ENCODE results near the gene LPP.
"Not testable (repeated sequence)": the region's sequence is repeated elsewhere in the genome, so short reads cannot be mapped to it uniquely, and the experiment has no call there.

The LPP gene

DNA sequence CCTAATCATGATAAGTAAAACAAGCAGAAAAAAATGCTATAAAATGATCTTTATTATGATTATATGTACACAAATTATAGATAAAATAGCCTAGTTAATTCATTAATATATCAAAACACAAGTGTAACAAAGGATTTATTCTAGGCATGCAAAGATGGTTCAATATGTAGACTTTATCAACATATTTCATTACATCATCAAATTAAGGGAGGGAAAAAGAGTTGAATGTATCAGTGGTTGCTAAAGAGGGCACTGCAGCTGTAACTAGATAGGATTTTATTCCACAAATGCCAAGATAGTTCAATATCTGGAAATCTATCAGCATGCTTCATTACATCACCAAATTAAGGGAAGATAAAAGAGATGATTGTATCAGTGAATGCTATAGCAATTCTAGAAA lies 248.3 kb downstream of the LPP start:
- no peak for DNase-seq (ENCODE audit: low spot score)

DNA sequence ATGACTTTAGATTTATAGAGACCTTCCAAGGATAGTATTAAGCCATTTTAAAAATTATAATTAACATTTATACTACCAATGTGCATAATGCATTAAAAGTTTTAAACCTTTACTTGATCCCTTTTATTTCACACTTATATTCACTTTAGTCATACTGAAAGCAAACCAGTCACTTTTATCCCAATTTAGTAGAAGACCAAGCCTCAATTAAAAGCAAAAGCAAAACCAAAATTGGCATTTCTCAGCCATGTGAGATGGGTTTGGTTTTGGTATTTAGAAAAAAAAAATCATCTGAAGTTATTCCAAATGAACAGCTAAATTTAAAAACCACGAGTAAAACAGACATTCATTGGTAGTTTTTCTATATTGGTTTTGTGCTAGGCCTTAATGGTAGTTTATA lies 249.4 kb downstream of the LPP start:
- no peak for DNase-seq (ENCODE audit: low spot score)

DNA sequence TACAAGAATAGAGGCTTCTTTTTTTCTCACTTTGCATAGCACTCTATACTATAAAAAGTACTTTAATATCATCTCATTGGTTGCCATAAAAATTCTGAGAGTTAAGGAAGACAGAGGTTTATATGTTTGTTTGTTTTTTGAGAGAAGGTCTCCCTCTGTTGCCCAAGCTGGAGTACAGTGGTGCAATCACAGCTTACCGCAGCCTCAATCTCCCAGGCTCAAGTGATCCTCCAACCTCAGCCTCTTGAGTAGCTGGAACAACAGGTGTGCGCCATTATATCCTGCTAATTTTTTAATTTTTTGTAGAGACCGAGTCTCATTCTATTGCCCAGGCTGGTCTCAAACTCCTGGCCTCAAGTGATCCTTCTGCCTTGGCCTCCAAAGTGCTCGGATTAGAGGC lies 250.2 kb downstream of the LPP start:
- DNase-seq (ENCODE audit: low spot score): no peak

DNA sequence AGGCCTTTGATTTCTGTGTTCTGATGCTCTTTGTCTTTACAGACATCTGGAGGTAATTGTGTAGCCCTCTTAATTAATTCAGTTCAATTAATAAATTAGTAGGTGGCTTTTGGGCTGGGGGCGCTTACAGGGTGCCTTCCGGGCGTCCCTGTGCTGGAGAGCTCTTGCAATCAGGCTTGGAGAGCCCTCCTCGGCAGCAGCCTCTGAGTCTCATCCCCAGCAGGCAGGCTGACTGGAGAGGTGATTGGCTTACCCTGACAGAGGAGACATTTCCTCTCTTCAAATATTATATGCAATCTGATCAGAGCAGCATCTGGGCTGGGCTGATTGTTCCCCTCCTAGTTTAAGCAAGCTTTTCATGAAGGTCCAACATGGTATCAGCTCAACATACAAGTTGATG lies 250.7 kb downstream of the LPP start:
- DNase-seq (ENCODE audit: low spot score): no peak

DNA sequence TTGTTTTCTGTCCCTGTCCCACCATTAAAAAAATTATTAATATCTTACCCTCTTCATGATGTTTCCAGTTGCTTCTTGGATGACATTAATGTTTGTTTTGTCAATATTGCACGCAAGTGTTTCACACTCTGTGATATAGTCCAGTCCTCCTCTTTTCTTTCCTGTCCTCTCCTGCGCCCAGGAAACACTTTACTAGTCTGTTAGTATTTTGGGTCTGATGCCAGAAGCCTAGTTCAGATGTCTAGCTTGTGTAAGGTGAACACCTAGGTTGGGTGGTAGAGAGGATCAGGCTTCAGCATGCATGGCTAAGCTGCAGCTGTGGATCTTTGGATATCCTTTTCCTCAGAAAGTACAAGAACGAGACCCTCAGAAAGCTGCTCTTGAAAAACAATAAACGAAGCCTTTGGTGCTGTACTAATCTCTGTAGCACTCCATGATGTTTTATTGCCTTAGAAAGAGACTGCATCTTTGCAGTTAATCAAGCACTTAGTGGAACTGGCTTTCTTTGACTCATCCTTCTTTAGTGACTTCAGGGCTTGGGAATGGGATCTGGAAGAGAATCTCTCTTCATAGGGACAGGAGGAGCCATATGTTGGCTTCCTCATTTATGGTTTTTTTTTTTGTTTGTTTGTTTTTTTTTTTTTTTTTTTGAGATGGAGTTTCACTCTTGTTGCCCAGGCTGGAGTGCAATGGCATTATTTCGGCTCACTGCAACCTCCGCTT lies 253.4 kb downstream of the LPP start:
- no peak for DNase-seq (ENCODE audit: low spot score)

DNA sequence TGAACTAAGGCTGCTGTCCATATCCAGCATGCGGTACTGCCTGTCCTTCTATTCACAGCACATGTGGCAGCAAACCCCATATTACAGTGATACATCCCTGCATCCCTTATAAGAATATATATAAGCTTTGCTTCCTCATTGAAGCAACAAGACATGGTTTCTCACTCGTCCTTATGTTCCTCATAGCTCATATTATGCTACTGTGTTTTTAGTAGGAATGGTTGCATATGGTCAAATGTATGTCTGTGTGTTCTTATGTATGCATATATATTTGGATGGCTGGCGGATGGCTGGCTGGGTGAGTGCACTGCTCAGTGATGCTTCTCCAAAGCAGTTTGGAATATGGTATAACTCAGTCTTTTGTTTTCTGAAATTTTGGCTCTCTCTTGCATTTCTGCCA lies 254.9 kb downstream of the LPP start:
- DNase-seq (ENCODE audit: low spot score): no peak

DNA sequence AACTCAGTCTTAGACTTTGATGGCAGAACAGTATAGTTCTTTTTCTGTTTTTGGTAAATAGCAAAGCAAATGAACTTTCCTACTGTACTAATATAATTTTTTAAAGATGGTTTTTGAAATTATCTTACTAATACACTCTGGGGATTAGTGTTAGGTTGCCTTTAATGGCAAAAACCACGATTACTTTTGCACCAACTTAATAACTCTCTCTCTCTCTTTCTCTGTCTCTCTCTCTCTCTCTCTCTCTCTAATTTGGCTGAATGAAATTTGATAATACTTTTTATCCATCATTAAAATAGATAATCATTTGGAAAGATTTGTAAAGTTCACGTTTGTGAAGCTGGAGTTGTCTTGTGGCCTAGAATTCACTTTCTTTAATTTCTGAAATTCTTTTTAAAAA lies 257.8 kb downstream of the LPP start:
- no peak for DNase-seq (ENCODE audit: low spot score)

DNA sequence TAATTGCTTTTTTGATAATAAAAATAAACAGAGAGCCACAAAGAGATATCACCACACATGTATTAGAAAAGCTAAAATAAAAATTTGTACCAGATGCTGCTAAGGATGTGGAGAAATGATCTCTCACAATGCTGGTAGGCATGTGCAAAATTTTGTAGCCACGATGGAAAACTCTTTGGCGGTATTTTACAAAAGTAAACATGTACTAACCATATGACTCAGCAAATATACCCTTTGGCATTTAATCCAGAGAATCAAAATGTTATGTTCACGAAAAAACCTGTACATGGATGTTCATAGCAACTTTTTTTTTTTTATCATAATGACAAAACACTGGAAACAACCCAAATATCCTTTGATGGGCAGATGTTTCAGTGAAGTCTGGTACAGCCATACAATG lies 261.2 kb downstream of the LPP start:
- DNase-seq (ENCODE audit: low spot score): no peak

DNA sequence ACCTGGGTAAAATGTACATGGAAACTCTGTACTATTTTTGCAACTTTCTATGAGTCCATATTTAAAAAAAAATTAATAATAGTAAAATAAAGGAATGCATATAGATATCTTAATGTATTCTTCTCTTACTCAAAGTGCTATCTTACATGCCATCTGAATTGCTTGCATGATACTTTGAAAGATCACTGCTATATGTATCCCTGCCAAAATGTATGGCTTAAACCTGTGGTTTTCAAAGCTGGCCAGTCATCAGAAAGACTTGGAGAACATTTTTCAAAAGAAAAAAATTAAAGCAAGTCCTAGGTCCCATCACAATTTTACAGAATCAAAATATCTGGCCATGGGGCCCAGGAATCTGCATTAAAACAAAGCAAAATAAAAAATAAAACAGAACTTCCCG lies 262.1 kb downstream of the LPP start:
- no peak for DNase-seq (ENCODE audit: low spot score)

DNA sequence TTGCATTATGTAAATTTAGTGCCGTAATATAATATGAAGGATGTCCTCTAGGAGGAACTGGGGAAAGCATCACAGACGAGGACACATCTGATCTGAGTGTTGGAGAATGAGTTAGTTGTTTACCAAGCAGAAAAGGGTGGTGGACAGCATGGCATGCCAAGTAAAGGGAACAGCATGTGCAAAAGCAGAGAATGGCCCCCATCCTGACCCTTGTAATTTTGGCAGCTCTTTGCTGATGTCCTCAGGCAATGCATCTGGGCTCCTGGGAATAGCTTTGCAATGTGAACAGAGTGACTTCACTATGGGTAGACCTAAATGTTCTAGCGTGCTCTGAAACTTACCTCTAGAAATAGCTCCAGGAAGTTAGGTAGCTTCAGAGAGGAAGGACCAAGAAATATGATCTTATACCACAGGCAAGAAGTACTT lies 263.3 kb downstream of the LPP start:
- DNase-seq (ENCODE audit: low spot score): peak; percentile 24

DNA sequence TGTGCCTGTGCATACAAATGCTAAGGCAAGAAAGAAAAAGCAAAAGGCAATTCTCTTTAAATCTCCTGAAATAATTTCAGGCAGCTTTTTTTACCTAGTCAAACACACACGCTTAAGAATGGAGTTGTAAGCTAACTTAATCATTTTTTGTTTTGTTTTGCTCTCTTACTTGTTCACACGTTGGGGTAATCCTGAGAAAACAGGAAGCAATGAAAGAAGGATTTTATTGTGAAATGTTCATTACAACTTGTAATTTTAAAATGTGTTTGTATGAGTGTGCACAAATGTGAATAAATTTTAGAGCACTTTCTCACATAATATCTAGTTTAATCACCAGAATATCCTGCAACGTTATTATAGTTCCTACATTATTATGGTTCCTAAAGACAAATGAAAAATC lies 263.8 kb downstream of the LPP start:
- DNase-seq (ENCODE audit: low spot score): no peak

DNA sequence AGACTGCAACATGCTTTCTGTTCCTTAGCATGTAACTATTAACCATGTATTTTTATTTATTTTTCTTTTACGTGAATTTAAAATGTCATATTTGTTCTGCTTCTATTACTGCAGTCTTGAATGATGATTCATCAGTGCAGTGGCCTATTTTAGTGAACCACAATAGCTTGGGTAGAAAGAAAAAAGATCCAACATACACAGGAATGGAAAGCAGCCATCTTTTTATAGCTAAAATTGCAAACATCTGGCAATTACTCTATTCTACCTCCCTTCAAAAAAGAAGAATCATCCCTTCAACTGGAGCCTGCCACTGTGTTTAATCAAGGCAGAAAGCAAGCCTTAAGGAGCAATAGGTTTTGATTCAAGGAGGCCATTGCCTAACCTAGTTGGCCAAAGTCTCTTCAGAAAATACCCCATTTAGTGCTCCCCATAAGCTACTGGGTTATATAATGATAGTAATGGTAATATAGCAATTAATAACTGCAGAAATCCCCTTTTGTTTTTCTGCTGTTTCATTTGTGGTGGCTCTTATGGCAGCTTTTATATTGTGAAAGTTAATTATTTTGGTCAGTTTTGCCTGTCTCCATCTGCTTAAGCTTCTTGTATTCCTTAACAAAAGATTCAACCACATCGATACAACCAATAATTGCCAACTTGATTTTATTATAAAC lies 267.3 kb downstream of the LPP start:
- DNase-seq (ENCODE audit: low spot score): no peak

DNA sequence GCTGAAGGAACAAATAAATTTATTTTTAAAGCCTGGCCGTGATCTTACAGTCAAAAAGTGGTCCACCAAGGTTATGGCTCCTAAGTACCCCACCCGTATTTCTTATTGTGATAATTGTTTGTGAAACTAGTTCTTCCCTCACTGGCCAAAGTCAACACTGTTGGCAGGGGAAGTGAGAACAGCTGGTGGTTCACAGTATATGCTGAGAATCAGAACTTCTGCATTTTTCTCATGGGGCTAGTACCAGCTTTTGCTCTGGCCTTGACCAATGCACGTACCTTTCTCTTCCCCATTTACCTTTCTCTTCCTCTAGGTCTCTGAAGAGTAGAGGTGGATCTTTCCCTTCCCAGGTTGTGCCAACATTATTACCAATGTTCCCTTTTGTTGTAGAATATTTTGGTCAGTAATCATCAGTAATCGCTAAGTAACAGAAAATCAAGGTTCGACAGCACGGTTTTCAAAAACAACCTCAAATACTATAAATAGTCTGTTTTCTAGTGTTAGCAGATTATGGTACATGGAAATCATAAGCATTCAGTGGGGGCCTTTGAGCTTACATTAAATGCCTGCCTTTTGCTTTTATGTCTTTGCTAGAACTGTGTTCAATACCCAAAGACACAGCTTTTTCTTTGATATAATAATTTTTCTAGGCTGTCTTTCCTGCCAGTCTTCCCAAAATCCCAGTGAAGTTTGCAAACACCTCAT lies 268.0 kb downstream of the LPP start:
- peak; percentile 70 for DNase-seq (ENCODE audit: low spot score)

DNA sequence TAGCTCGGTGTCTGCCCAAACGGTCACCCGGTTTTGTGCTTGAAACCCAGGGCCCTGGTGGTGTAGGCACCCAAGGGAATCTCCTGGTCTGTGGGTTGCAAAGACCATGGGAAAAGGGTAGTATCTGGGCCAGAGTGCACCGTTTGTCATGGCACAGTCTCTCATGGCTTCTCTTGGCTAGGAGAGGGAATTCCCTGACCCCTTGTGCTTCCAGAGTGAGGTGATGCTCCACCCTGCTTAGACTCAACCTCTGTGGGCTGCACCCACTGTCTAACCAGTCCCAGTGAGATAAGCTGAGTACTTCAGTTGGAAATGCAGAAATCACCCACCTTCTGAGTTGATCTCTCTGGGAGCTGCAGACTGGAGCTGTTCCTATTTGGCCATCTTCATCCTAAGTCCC lies 274.0 kb downstream of the LPP start:
- DNase-seq (ENCODE audit: low spot score): not testable (repeated sequence)

DNA sequence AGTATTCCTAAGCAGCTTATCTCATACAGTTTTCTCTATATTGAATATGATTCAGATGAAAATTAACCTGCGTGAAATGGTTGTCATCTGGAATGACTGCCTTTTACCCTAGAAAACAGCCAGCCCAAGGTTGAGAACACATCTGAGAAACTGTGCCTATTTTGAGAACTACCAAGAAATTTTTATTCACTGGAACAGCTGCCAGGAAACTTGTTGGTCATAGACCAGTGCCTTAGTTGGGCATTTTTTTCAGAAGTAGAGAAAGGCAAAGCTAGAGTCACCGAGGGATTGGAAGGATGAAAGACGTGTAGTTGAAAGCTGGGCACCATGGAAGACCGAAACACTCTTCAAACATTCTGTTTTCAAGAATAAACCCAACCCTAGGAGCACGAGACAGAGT lies 277.1 kb downstream of the LPP start:
- no peak for DNase-seq (ENCODE audit: low spot score)

DNA sequence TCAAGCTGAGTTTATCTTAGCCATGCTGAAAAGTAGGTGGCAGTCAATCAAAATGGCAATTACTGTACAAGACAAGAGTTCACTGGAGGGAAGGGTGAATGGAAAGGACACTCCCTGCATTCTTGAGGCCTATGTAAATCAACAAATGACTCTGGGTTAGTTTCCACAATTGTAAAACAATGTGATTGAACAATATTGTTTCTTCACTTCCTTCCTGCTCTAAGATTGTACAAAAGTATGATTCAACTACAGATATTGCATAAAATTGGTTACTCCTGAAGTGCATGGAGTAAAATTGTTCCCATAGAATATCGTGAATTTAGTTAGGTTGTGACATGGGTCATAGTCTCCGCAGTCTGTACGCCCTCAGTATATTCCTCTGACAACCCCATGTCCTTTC lies 277.6 kb downstream of the LPP start:
- DNase-seq (ENCODE audit: low spot score): no peak

DNA sequence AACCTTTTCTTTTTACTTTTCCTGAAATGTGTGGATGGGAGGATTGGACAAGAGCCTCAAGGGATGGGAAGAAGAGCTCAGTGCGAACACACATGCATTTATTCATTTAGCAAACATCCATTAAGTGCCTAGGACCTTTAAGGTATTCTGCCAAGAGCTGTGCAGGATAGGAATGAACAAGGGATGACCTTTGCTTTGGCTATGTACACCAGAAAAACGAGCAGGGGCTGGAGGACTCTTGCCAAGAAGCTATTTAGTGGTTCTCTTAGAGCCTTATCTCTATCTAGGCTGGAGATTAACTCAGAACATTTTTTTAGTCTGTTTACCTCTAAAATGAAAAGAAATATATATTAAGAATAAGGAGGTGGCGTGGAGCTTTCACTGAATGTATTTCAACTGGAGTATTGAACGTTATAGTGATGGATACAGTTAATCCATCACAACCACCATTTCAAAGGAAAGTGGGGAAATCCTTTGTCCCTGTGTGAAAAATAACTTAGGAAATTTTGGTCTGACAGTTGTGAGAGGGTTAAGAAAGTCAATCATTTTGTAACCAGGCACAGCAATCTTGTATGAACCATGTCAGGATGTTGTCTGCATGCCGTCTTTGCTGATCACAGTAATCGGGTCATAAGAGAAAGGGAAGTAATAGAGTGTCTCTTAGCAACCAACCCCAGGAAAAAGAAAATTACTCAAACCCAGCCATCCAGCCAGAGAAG lies 279.0 kb downstream of the LPP start:
- DNase-seq (ENCODE audit: low spot score): no peak

DNA sequence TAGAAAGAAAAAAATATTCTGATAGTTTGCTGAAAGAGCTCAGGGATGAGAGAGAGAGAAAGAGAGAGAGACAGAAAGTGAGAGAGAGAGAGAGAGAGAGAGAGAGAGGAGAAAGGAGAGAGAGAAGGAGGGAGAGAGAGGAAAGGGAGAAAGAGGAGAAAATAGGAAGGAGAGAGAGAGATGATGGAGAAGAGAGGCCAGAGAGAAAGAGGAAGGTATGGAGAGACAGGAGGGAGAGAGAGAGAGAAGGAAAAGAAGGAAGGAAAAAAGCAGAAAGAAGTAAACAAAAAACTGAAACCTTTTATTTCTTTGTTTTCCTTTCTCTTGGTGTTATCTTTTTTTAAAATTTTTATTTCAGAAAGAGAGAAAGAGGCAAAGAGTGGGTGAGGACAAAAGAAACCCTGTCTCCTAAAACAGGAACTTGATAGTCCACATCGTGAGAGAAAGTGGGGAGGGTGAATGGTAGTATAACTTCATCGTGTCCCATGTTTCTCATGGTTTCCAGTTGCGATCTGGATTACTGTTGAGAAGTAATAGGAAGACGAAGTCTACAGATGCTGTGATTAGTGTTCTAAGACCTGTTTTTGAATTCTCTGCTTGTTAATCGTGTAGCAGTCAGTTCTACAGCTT lies 279.7 kb downstream of the LPP start:
- no peak for DNase-seq (ENCODE audit: low spot score)

DNA sequence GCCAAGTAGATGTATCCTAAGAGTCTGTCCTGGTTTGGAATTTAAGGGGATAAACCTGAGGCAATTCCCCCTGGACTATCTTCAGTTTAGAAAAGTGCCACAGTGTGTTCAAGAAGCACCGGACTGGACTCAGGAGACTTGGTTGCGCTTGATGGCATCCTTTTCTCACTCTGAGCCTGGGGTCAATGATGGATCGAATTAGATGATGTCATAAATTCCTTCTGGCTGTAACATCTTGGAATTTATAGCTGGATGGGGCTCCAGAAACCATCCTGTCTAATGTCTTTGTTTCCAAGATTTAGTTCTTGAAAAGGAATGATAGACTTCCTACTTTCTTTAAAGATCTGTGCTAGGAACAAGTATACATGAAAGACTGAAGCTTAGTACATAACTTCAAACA lies 280.6 kb downstream of the LPP start:
- DNase-seq (ENCODE audit: low spot score): no peak

DNA sequence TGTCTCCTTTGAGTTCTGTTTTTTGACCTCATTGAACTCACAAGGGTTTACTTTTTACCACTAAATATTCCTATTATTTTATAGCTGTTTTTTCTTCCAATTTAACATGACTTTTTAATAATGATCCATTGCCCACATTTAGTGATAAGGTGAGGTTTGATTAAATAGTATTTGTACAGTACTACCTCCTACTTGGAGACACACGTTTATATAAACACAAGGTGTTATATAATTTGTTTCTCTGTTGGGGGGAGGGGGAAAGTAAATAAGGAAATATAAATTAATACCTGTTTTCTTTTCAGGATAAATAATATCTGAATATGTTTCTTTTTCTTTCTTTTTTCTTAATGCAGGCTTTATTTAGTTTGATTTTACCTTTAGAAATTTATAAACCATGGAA lies 281.3 kb downstream of the LPP start:
- no peak for DNase-seq (ENCODE audit: low spot score)

DNA sequence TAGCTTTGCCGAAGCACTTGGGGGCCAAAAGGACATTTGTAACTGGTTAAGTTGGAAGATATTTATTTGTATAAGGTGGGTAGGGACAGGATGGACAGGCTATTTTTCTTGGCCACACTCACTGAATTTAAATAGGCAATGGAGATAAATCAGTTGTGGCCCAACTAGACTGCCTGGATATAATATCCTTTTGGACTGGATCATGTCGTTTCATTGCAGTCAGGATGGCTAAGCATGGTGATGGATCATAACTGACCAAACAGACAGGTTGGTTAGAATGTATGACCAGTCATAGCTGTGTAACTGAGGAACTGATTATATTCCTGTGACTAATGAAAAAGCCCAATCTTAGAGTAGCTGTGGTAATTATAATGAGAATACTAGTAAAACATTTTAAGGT lies 284.0 kb downstream of the LPP start:
- DNase-seq (ENCODE audit: low spot score): no peak

DNA sequence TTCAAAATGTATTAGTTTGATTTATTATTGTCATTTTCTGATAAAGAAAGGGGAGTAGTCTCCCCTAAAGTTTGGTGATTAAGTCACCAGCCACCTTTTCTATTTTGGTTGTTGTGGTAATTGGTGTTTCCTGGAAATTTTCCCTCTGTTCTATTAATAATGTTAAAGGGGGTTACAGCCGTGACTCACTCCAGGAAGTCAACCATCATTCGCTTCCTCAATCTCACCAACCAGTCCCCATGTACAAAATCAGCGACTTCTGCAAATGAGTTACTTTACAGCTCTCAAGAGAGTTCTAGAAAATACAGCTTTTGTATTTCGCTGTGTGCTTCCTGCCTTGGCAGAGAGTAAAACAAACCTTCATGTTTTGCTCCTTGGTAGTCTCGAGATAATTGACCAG lies 285.1 kb downstream of the LPP start:
- DNase-seq (ENCODE audit: low spot score): peak; percentile 44

All from germinal center (tissue), 1 donor.